Stimulated activated CD4-positive, alpha-beta T cell treated with anti-CD3 and anti-CD28 coated beads, Interleukin-15, amount 100 ng/mL, for 24 hours (primary cell): ENCODE results near the gene CACNA2D3.

Source experiments
- DNase-seq: peaks from one replicate; pipeline ENCODE4 v3.0.0-alpha.2; 2020

The CACNA2D3 gene

GRCh38 chr3:54541369-54541768, 419.0 kb downstream of the CACNA2D3 start:
- no peak for DNase-seq

- DNase-seq = no peak
These were observed 421.1 kb downstream of the CACNA2D3 start for GRCh38 chr3:54543446-54543845.

- no peak for DNase-seq
These were observed 424.7 kb downstream of the CACNA2D3 start for GRCh38 chr3:54547051-54547450.

GRCh38 chr3:54547846-54548245, 425.5 kb downstream of the CACNA2D3 start:
- no peak for DNase-seq

- DNase-seq = no peak
These were observed 427.4 kb downstream of the CACNA2D3 start for GRCh38 chr3:54549607-54550220.

GRCh38 chr3:54550221-54550977, 428.0 kb downstream of the CACNA2D3 start:
- no peak for DNase-seq

- DNase-seq = no peak
These were observed 434.3 kb downstream of the CACNA2D3 start for GRCh38 chr3:54556630-54557029.

- DNase-seq = no peak
These were observed 435.4 kb downstream of the CACNA2D3 start for GRCh38 chr3:54557538-54558428.

GRCh38 chr3:54563501-54564200, 441.3 kb downstream of the CACNA2D3 start:
- DNase-seq = no peak

GRCh38 chr3:54564374-54564925, 442.1 kb downstream of the CACNA2D3 start:
- DNase-seq = no peak

- DNase-seq = no peak
These were observed 443.6 kb downstream of the CACNA2D3 start for GRCh38 chr3:54565956-54566355.

GRCh38 chr3:54567949-54568348, 445.6 kb downstream of the CACNA2D3 start:
- DNase-seq = no peak

- DNase-seq = no peak
These were observed 447.7 kb downstream of the CACNA2D3 start for GRCh38 chr3:54570008-54570407.

- no peak for DNase-seq
These were observed 450.0 kb downstream of the CACNA2D3 start for GRCh38 chr3:54572197-54572895.

GRCh38 chr3:54573858-54574257, 451.5 kb downstream of the CACNA2D3 start:
- no peak for DNase-seq

- no peak for DNase-seq
These were observed 452.7 kb downstream of the CACNA2D3 start for GRCh38 chr3:54574906-54575617.

- no peak for DNase-seq
These were observed 453.2 kb downstream of the CACNA2D3 start for GRCh38 chr3:54575618-54575960.

- DNase-seq = no peak
These were observed 455.0 kb downstream of the CACNA2D3 start for GRCh38 chr3:54577313-54577712.

- no peak for DNase-seq
These were observed 456.1 kb downstream of the CACNA2D3 start for GRCh38 chr3:54578417-54578816.

GRCh38 chr3:54580453-54580852, 458.1 kb downstream of the CACNA2D3 start:
- no peak for DNase-seq

GRCh38 chr3:54582424-54582823, 460.1 kb downstream of the CACNA2D3 start:
- no peak for DNase-seq
